Astrocyte of the spinal cord (primary cell): ENCODE results near the gene MEIS1.
A peak's percentile ranks its signal among the peaks of the same experiment; 100 is the strongest.
"Not testable (repeated sequence)": the region's sequence is repeated elsewhere in the genome, so short reads cannot be mapped to it uniquely, and the experiment has no call there.

Source experiments
- DNase-seq: peaks from one replicate; pipeline ENCODE4 v3.0.0; 2011; ENCODE audit warnings: low read depth, low spot score
- H3K4me3 ChIP-seq: 2 replicates; pipeline ENCODE4 v1.5.1; 2011; ENCODE audit warnings: low read depth, mild to moderate bottlenecking, low read length, moderate library complexity
- in situ Hi-C: cut with HindIII; loops from 2 replicates; pipeline ENCODE4 v1.10.0; 2017; ENCODE audit warnings: low sequenced_read_pairs
- TF ChIP-seq, protein P1 (sequence below): IDR thresholded peaks from 2 replicates; pipeline ENCODE4 v1.5.1; 2012; ENCODE audit warnings: low read depth, mild to moderate bottlenecking, low read length, inconsistent platforms

MEIS1 gene

DNA sequence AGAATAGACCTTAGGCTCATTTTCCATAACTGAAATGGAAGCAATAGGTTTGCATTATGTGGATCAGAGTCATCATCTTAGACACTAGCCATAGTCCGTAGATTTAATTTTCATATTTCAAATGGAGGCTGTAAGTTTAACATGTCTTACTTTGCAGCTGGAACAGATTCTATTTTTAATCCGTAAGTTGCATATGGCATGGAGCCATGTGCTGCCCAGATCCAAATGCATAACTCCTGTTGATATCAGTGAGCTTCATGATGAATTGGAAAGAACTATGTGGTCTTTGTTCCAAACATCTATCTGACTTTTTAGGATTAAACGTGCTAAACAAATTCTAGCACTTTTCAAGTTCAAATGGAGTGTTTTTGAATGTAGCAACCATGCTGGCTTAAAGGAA lies 43.4 kb downstream of the MEIS1 start:
- TF ChIP-seq, protein P1, sequence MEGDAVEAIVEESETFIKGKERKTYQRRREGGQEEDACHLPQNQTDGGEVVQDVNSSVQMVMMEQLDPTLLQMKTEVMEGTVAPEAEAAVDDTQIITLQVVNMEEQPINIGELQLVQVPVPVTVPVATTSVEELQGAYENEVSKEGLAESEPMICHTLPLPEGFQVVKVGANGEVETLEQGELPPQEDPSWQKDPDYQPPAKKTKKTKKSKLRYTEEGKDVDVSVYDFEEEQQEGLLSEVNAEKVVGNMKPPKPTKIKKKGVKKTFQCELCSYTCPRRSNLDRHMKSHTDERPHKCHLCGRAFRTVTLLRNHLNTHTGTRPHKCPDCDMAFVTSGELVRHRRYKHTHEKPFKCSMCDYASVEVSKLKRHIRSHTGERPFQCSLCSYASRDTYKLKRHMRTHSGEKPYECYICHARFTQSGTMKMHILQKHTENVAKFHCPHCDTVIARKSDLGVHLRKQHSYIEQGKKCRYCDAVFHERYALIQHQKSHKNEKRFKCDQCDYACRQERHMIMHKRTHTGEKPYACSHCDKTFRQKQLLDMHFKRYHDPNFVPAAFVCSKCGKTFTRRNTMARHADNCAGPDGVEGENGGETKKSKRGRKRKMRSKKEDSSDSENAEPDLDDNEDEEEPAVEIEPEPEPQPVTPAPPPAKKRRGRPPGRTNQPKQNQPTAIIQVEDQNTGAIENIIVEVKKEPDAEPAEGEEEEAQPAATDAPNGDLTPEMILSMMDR = no peak
- DNase-seq = no peak
- no peak overlapping the region for H3K4me3 ChIP-seq
- in situ Hi-C loops = no loop called here

DNA sequence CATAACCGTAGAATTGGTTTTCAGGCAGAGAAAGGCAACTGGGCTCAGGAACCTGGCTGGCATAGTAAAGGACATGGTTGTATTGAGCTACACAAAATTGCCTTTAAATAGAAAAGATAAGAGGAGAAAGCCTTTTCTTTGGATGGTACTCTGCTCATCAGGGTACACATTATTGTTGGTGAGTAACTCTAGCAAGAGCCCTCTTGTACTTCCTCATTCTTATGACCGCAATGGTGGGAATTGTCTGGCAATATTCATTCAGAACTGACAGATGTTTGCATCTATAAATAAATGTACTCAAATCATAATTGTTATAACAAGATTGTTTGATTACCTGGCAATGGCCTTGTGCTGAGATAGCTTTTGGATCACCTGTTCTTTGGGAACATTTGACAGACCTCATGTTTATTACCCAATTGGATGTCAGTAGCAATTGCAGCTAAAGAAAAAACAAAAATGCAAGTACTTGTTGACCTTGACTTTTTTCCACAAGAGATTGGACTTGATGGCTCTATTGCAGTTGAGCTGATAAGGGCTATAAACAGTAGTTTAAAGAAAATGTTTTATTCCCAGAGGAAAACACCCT lies 43.9 kb downstream of the MEIS1 start:
- TF ChIP-seq, protein P1 = no peak
- in situ Hi-C loops = no loop called here
- no peak for DNase-seq
- H3K4me3 ChIP-seq = no peak overlapping the region

DNA sequence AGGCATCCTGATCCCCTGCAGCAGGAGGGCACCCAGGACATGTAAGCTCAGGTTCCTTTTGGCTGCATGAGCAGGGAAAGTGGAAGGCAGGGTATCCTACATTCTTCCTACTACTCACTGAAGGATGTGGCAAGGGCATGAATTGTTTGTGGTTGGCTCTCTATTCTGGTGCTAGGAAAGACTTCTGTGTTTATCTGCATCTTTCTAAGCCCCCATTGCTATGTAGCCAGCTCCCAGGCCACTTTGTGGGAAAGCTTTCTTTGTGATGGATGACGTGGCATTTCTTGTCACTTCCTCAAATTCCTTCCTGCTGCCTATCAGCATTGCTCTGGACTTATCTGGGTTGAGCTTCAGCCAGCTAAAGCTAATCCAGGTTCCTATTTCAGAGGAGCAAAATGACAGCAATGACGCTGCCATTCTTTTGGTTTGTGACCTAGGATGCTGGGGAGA lies 46.2 kb downstream of the MEIS1 start:
- in situ Hi-C loops = no loop called here
- no peak overlapping the region for H3K4me3 ChIP-seq
- TF ChIP-seq, protein P1 = no peak
- DNase-seq = peak; percentile 67

DNA sequence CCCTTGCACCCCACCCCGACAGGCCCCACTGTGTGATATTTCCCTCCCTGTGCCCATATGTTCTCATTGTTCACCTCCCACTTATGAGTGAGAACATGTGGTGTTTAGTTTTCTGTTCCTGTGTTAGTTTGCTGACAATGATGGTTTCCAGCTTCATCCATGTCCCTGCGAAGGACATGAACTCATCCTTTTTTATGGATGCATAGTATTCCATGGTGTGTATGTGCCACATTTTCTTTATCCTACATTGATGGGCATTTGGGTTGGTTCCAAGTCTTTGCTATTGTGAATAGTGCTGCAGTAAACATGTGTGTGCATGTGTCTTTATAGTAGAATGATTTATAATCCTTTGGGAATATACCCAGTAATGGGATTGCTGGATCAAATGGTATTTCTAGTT lies 50.3 kb downstream of the MEIS1 start:
- in situ Hi-C loops, DNase-seq, H3K4me3 ChIP-seq: not testable (repeated sequence)

DNA sequence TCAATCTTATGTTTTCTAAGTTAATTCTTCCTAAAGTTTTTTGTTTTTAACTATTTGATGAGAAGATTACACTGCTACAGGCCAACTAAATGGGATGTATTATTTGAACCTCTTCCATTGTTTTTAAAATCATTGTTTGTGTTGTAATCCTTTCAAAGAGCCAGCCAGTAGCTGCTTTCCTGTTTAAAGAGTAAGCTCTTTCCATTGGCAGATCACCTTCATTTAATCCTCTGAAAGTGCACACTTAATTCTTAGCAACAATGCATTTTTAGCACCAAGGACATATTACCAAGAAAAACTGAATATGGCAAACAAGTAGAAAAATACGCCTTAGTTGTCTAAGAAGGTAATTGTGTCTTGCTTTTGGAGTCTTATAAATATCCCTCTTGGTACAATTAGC lies 54.0 kb downstream of the MEIS1 start:
- TF ChIP-seq, protein P1 = no peak
- DNase-seq = no peak
- H3K4me3 ChIP-seq = no peak overlapping the region
- in situ Hi-C loops = no loop called here

DNA sequence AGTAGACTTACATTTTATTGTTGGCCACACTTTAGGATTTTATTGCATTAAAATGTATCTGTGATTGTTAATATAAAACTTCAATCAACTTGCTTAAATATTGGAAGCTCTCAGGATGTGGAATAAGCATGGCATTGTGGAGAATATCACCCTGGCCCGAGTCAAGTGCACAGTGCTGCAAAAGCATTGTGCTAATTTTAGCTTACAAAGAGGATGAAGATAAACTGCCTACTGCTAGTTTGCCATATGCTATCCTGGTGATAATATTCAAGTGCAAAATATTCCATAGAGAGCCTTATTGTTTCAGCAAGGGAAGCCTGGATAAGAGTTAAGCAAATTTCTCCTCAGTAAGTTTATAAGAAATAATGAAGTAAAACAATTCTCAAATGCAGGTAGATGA lies 54.5 kb downstream of the MEIS1 start:
- H3K4me3 ChIP-seq = no peak overlapping the region
- in situ Hi-C loops = no loop called here
- TF ChIP-seq, protein P1 = no peak
- no peak for DNase-seq

DNA sequence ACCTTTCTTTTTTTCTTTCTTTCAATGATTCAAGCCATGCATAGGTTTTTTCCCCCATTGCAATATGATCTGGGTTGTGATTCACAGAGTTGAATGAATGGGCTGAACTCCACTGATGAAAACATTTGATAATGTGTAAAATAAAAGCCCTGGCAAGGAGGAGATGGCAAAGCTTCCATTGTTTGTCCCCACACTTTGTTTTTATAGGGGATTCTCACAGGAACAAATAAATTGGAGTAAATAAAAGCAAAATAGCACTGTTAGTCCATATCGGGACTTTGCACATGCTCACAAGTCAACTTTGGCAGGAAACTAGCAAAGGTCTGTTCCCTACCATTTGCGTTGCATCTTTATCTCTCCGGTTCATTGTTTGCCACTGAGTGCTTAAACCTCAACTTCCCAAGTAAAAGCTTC lies 55.7 kb downstream of the MEIS1 start:
- TF ChIP-seq, protein P1 = no peak
- in situ Hi-C loops = no loop called here
- DNase-seq = peak; percentile 49
- H3K4me3 ChIP-seq = no peak overlapping the region
